HTR-8/SVneo (cell line): ENCODE measurements around the gene ADGRL1.

Experiments used
- DNase-seq: peaks from one replicate; pipeline ENCODE4 v3.0.0; 2011; ENCODE audit warnings: low spot score, mixed read lengths; ENCODE audit not compliant: insufficient read length
- FAIRE-seq: peaks from 2 replicates; lab custom pipeline; 2011; peaks lifted over from hg19 to GRCh38; lab: Jason Lieb, UNC

Gene ADGRL1

DNA sequence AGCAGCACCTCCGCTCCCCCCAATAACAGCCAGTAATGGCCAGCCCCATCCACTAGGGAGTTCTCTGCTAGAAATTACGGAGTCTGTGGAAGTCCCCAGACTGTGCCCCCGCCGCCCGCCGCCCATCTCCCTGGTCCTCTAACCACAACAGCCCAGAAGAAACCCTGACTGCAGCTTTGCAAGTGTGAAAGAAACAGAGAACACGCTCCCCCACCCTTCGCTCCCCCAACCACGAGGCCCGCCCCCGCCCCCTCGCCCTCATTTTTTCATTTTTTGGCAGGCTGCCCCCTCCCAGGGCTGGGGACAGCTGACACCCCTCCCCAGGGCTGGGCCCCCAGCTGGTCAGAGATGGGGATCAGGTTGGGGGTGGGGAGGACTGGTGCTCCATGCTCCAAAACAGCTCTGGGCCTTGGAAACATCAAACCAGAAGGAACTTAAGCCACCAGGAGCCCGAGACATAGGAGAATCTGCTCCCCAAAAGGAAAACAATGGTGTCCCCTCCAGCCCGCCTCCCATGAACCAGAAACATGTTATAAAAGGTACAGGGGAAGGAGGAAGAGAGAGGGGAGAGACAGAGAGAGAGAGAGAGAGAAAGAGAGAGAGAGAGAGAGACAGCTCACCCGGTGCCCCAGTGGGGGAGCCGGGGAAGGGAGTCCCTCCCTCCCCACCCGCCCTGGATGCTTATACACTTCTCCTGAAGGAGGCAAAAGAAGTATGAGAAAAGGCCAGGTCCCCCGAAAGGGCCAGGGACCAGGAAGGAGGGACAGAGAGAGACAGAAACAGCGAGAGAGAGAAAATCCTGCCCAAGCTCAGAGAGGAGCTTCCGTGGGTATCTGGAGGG, 39.8 kb downstream of the ADGRL1 start:
- FAIRE-seq = no peak

GRCh38 chr19:14164724-14165493, 41.1 kb downstream of the ADGRL1 start:
- no peak for FAIRE-seq
- no peak for DNase-seq

More for the DNA sequence above, 39.8 kb downstream of the ADGRL1 start:
- no peak for DNase-seq

- FAIRE-seq = no peak
Measured at GRCh38 chr19:14164082-14164481, 41.9 kb downstream of the ADGRL1 start.

DNA sequence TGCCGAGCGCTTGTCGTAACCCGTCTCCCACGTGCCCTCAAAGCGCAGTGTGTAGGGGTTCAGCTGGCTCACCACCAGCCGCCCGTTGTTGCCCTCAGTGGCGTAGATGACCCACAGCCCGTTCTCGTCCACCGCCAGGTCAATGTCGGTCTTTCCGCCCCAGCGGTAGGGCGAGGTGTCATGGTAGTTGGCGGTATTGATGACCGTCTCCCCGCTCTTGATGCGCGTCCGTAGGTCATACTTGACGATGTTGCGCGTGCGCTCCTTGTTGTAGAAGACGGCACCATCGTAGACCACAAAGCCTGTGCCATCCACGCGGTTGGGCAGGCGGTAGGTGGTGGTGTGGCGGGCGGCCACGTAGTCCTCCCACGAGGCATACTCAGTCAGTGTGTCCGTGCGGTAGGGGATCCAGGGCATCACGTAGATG, 43.1 kb downstream of the ADGRL1 start:
- DNase-seq = no peak
- FAIRE-seq = no peak

More at GRCh38 chr19:14164082-14164481, 41.9 kb downstream of the ADGRL1 start:
- DNase-seq = no peak

GRCh38 chr19:14161305-14161704, 44.7 kb downstream of the ADGRL1 start:
- no peak for FAIRE-seq

DNA sequence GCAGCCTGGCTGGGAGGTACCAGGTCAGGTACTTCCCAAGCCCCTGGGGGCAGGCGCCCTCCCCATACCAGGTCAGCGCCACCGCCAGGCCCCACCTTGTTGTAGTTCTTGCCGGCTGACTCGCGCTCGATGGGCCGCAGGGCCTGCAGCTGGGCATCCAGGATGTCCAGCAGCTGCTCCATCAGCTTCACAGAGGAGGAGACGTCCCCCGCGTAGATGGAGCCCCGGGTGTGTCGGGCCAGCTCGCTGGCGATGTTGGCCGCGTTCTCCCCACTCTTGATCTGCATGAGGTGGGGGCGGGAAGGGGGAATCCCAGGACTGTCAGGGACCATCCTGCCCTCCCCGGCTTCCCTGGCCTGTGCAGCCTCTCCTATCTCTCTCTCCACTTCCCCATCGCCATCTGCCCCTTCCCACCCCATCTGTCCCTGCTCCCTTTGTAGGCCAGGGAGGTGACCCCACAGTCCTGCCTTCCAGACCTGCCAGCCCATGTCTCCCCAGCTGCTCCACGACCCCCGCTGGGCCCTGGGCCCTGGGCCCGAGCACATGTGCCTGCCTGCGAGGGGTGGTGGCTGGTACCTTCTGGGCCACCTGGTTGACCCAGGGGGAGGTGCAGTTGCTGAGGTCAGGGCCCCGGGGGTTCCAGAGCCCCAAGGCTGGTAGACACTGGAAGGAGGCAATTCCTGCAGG, 45.8 kb downstream of the ADGRL1 start:
- FAIRE-seq = no peak

More at GRCh38 chr19:14161305-14161704, 44.7 kb downstream of the ADGRL1 start:
- DNase-seq = no peak

GRCh38 chr19:14159059-14159458, 46.9 kb downstream of the ADGRL1 start:
- DNase-seq (no peak), FAIRE-seq (no peak)

More for the DNA sequence above, 45.8 kb downstream of the ADGRL1 start:
- no peak for DNase-seq

GRCh38 chr19:14158276-14159023, 47.5 kb downstream of the ADGRL1 start:
- no peak for DNase-seq
- no peak for FAIRE-seq

DNA sequence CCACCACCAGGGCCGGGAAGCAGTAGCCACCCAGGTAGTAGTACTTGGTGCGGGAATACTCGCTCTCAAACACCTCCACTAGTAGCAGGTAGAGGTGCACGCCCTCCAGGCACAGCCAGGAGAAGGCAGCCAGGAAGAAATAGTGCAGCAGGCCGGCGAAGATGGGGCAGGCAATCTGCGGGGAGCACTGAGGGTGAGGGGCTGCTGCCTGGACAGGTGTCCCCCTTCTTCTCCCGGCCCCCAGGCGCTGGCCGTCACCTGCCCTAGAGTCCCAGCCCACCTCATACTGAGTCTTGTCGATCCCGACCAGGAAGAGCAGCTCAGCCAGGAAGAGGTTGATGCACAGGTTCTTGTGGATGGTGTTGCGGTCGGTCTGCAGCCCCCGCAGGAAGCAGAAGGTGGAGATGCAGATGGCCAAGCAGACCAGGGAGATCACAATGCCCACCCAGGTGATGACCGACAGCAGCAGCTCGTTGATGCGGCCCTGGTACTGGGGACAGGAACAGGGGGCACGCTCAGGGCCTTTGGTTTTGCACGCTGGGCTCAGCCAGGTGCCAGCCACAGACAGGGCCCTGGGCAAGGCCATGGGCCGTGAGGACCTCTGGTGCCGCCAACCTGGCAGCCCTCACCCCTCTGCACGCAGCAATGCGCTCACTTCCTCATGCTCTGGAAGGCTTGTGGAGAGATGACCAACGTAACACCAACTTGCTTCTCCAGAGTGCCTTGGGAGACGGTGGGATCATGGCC, 48.8 kb downstream of the ADGRL1 start:
- no peak for DNase-seq
- no peak for FAIRE-seq

DNA sequence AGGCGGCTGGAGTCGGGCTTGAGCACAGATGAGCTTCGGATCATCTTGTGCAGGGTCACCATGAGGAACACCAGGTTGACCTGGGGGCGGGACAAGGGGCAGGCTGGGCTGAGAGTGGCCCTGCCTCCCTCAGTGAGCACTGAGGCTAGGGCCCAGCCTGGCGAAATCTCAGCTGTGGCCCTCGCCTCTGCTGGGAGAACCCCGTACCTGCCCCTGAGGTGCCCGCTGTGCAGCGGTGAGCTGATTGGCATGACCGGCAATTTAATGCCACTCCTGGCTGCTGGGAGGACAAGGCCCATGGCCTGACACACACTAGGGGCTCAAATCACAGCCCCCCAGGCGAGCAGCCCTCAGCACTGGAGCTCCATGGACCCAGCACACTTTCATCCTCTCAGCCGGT, 49.8 kb downstream of the ADGRL1 start:
- FAIRE-seq (no peak), DNase-seq (no peak)

GRCh38 chr19:14155371-14155770, 50.6 kb downstream of the ADGRL1 start:
- DNase-seq (no peak), FAIRE-seq (no peak)

- no peak for DNase-seq
- FAIRE-seq = no peak
Measured at GRCh38 chr19:14152713-14153112, 53.3 kb downstream of the ADGRL1 start.

GRCh38 chr19:14150770-14151661, 55.0 kb downstream of the ADGRL1 start:
- DNase-seq (no peak), FAIRE-seq (no peak)

GRCh38 chr19:14150041-14150769, 55.8 kb downstream of the ADGRL1 start:
- DNase-seq = no peak
- no peak for FAIRE-seq

DNA sequence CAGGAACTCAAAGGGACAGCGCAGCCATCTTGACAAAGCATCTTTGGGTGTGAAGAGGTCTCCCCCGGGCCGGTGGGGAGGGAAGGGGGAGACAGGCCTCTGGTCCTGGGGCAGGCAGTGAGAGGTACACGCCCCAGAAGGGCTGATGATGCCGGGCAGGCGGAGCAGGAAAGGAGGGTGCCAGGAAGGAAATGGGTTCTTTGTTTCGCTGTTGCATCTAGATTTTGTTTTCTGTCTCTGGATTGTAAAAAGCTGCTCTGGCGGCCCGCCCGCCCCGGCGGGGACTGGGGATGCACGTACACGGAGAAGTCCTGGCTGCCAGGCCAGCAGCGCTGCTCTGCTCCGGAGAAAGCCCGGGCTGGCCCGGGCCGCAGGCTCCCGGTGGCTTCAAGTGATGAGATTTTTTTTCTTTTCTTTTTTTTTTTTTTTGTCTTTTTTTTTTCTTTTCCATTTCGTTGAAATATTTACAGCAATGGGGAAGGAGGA, 56.4 kb downstream of the ADGRL1 start:
- FAIRE-seq (no peak), DNase-seq (no peak)

DNA sequence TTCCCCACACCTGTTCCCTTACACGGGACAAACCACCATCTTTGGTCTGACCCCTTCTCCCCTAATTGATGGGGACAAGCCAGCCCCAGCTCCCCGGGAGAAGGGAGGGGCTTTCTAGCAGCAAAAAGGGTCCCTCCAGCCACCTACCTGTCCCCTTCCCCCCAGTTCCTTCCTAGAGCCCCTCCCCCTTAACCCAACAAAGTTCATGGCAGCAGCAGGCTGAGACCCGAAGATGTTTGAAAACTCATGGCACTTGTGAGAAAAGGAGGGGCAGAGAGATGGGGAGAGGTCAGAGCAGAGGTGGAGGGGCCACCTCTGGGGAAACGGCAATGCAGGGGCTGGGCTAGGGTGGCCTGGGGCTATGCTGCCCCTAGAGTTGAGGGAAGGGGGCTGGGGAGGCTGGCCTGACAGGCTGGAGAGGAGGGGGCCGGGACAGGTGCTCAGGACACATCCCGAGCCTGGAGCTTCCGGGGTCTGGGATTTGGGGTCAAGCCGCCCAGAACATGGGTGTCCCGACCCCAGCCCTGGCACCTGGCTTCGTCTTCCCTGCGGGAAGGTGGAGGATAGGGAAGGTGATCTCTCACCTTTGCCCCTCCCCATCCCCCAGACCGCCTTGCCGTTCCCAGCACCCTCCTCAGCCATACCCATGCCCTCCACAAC, 57.1 kb downstream of the ADGRL1 start:
- FAIRE-seq = no peak
- DNase-seq = no peak
